PC-9 (cell line): ENCODE measurements around the gene DDX39B. TPM values are rescaled to one million over a fixed set of nuclear protein-coding genes. Genes with fewer than 3 reads are reported as not detected.
"Not testable (repeated sequence)": the region's sequence is repeated elsewhere in the genome, so short reads cannot be mapped to it uniquely, and the experiment has no call there.

Source experiments
- BruUV-seq: library from RNA; stranded (reverse); fragments of 400-500 nt; replicated peaks from 2 replicates; lab custom pipeline; 2021; lab: Mats Ljungman, UMichigan
- CTCF ChIA-PET: fragments of 300-600 bp; sonication (Branson Sonifier 250); formaldehyde crosslinking; loops from one replicate; lab custom pipeline; 2022; ENCODE audit warnings: antibody characterized with exemption; lab: Charles Lee
- POLR2A ChIA-PET: fragments of 300-600 bp; sonication (Branson Sonifier 250); formaldehyde crosslinking; loops from one replicate; lab custom pipeline; 2022; ENCODE audit warnings: antibody characterized with exemption; ENCODE audit not compliant: unreplicated experiment; lab: Charles Lee
- DNase-seq, 2 experiments: peaks; one replicate each; pipeline versions ENCODE4 v3.0.0 to v3.0.0-alpha.2; 2015 to 2022; ENCODE audit warnings: mixed read lengths in 1 of 2
- H2AFZ ChIP-seq: fragments of 200-600 bp; sonication (generic); 2 replicates; pipeline ENCODE4 v1.8.1; 2017; ENCODE audit warnings: antibody characterized with exemption
- H3F3A ChIP-seq: fragments of 200-600 bp; sonication (generic); 2 replicates; pipeline ENCODE4 v1.8.1; 2017; ENCODE audit warnings: antibody characterized with exemption, mild to moderate bottlenecking, low read depth; ENCODE audit not compliant: insufficient read depth
- H3K27ac ChIP-seq: fragments of 200-600 bp; sonication (generic); 2 replicates; pipeline ENCODE4 v1.6.1; 2016; ENCODE audit warnings: mixed run types
- H3K27me3 ChIP-seq: fragments of 200-600 bp; sonication (generic); 2 replicates; pipeline ENCODE4 v1.6.1; 2016; ENCODE audit warnings: low read depth, mixed run types; ENCODE audit not compliant: insufficient read depth
- H3K36me3 ChIP-seq: fragments of 200-600 bp; sonication (generic); 2 replicates; pipeline ENCODE4 v1.6.1; 2016; ENCODE audit warnings: low read depth, mixed run types
- H3K4me1 ChIP-seq: fragments of 200-600 bp; sonication (generic); replicated peaks from 2 replicates; pipeline ENCODE4 v1.6.1; 2016; ENCODE audit warnings: mixed run types; ENCODE audit not compliant: insufficient read depth
- H3K4me2 ChIP-seq: fragments of 200-600 bp; sonication (generic); 2 replicates; pipeline ENCODE4 v1.6.1; 2017; ENCODE audit warnings: mixed run types
- H3K4me3 ChIP-seq: fragments of 200-600 bp; sonication (generic); 2 replicates; pipeline ENCODE4 v1.6.1; 2016; ENCODE audit warnings: mixed run types
- H3K79me2 ChIP-seq: fragments of 200-600 bp; sonication (generic); 2 replicates; pipeline ENCODE4 v1.6.1; 2017; ENCODE audit warnings: low read depth, mixed run types
- H3K9me2 ChIP-seq: fragments of 200-600 bp; sonication (generic); 2 replicates; pipeline ENCODE4 v1.8.1; 2017; ENCODE audit warnings: mild to moderate bottlenecking; ENCODE audit not compliant: insufficient read depth
- H3K9me3 ChIP-seq: fragments of 200-600 bp; sonication (generic); 2 replicates; pipeline ENCODE4 v1.8.1; 2016; ENCODE audit warnings: low read depth; ENCODE audit not compliant: insufficient read depth
- H4K20me1 ChIP-seq: fragments of 200-600 bp; sonication (generic); 2 replicates; pipeline ENCODE4 v1.8.1; 2017; ENCODE audit not compliant: insufficient read depth
- CTCF ChIP-seq: fragments of 200-600 bp; sonication (generic); conservative IDR thresholded peaks from 2 replicates; pipeline ENCODE4 v1.6.1; 2017; ENCODE audit warnings: mixed run types, antibody characterized with exemption, mild to moderate bottlenecking, moderate library complexity
- EZH2 ChIP-seq: fragments of 200-600 bp; sonication (generic); IDR thresholded peaks from 2 replicates; pipeline ENCODE4 v1.8.0; 2017; ENCODE audit warnings: antibody characterized with exemption, low read depth
- intact Hi-C: fragments of 100-400 bp; cut with micrococcal nuclease; formaldehyde crosslinking; loops from one replicate; pipeline ENCODE4 v1.10.0; 2022; ENCODE audit not compliant: unreplicated experiment
- total RNA-seq: library from RNA; stranded (reverse); gene quantifications from 2 replicates; pipeline ENCODE4 v1.2.3, GENCODE V29; 2021

DDX39B gene
- total RNA-seq, 1 experiment from 2014 or later, result 383 TPM

- POLR2A ChIA-PET, result no interaction called here
- peaks cover 1% of the 10 kb centered on the region; the same call in 1 of the 2 replicates for H3F3A ChIP-seq
- no peak overlapping the region for H3K27ac ChIP-seq
- no peaks in the 10 kb centered on the region for H4K20me1 ChIP-seq
- H3K36me3 ChIP-seq, result no peaks in the 10 kb centered on the region
- H3K27me3 ChIP-seq, result no peaks in the 10 kb centered on the region
- CTCF ChIA-PET, result no interaction called here
- H3K9me2 ChIP-seq, result no peaks in the 10 kb centered on the region
- H3K4me1 ChIP-seq, result 0 out of 2 replicates have a peak, but pooled peaks cover 7% of the 10 kb centered on the region
- no peak overlapping the region for H2AFZ ChIP-seq
- no TSS peak for BruUV-seq
- intact Hi-C loops, result no loop called here
- H3K4me3 ChIP-seq, result no peak overlapping the region
- no peak overlapping the region for H3K4me2 ChIP-seq
- no peaks in the 10 kb centered on the region for H3K79me2 ChIP-seq
- H3K9me3 ChIP-seq, result no peaks in the 10 kb centered on the region
- no peak for DNase-seq
- TF ChIP-seq CTCF (no peak), EZH2 (no peak)
These were observed 20.0 kb downstream of the DDX39B start for GRCh38 chr6:31521835-31522234.

GRCh38 chr6:31513456-31514165 is 28.2 kb downstream of the DDX39B start:
- TF ChIP-seq EZH2, result no peak
- no peak for TF ChIP-seq CTCF
- no peak overlapping the region for H3K4me3 ChIP-seq
- H4K20me1 ChIP-seq, result no peaks in the 10 kb centered on the region
- H3K36me3 ChIP-seq, result 0 out of 2 replicates have a peak, but pooled peaks cover 3% of the 10 kb centered on the region
- intact Hi-C loops, result no loop called here
- ChIA-PET CTCF (no interaction called here), POLR2A (interaction anchor here (0.7 kb wide), 1 partner anchor 29 kb away, joined by 5 read pairs; no protein-coding TSS in a partner anchor)
- H3K9me2 ChIP-seq, result no peaks in the 10 kb centered on the region
- H3K27ac ChIP-seq, result no peak overlapping the region
- no peak for DNase-seq
- BruUV-seq, result no TSS peak
- peaks cover 16% of the 10 kb centered on the region for H3K4me1 ChIP-seq
- H3K9me3 ChIP-seq, result no peaks in the 10 kb centered on the region
- no peaks in the 10 kb centered on the region for H3K79me2 ChIP-seq
- peak overlapping the region; percentile 23; the same call in 1 of the 2 replicates for H3K4me2 ChIP-seq
- peaks cover 7% of the 10 kb centered on the region; the same call in 1 of the 2 replicates for H3F3A ChIP-seq
- no peak overlapping the region for H2AFZ ChIP-seq
- H3K27me3 ChIP-seq, result no peaks in the 10 kb centered on the region

GRCh38 chr6:31510007-31510406 is 31.8 kb downstream of the DDX39B start:
- intact Hi-C loops, result no loop called here

GRCh38 chr6:31509036-31509435 is 32.8 kb downstream of the DDX39B start:
- H2AFZ ChIP-seq, H3K4me2 ChIP-seq, POLR2A ChIA-PET, H3K4me1 ChIP-seq, BruUV-seq, H4K20me1 ChIP-seq, DNase-seq, H3K27ac ChIP-seq, H3K79me2 ChIP-seq, H3K9me3 ChIP-seq, H3K36me3 ChIP-seq, H3K4me3 ChIP-seq, CTCF ChIA-PET, H3K27me3 ChIP-seq, H3K9me2 ChIP-seq, H3F3A ChIP-seq, intact Hi-C loops: not testable (repeated sequence)

More at GRCh38 chr6:31510007-31510406, 31.8 kb downstream of the DDX39B start:
- DNase-seq, result peak; percentile 51 to 82
- Histone ChIP-seq H3K9me3 (no peaks in the 10 kb centered on the region), H3K79me2 (no peaks in the 10 kb centered on the region), H3K4me2 (no peak overlapping the region), H3K4me3 (no peak overlapping the region), H4K20me1 (no peaks in the 10 kb centered on the region), H3K27me3 (no peaks in the 10 kb centered on the region), H3K4me1 (peaks cover 6% of the 10 kb centered on the region; the same call in 1 of the 2 replicates), H3K9me2 (no peaks in the 10 kb centered on the region), H3K27ac (no peak overlapping the region), H3K36me3 (0 out of 2 replicates have a peak, but pooled peaks cover 3% of the 10 kb centered on the region), H3F3A (peaks cover 7% of the 10 kb centered on the region; the same call in 1 of the 2 replicates), H2AFZ (no peak overlapping the region)
- POLR2A ChIA-PET, result interaction anchor here (0.6 kb wide), 2 partner anchors 27 to 31 kb away, joined by 4 to 5 read pairs; no protein-coding TSS in a partner anchor
- CTCF ChIA-PET, result no interaction called here
- TF ChIP-seq CTCF, result no peak
- TF ChIP-seq EZH2, result no peak
- no TSS peak for BruUV-seq
